OCI-LY3 (cell line): ENCODE measurements around the gene RYK.

Source experiments
- H2AFZ ChIP-seq: fragments of 200-600, 300-600 bp; shearing (Covaris generic); 2 replicates; pipeline ENCODE4 v1.6.0; 2014; ENCODE audit warnings: antibody characterized with exemption, low read depth, low read length
- H3K27ac ChIP-seq: fragments of 200-600, 300-600 bp; sonication (generic); 2 replicates; pipeline ENCODE4 v1.5.1; 2014; ENCODE audit warnings: mild to moderate bottlenecking, low read length, moderate library complexity, mixed read lengths
- H3K27me3 ChIP-seq: fragments of 200-600, 300-600 bp; sonication (generic); 2 replicates; pipeline ENCODE4 v1.6.1; 2014; ENCODE audit warnings: low read depth, low read length, mixed read lengths
- H3K36me3 ChIP-seq: fragments of 200-600, 300-600 bp; sonication (generic); replicated peaks from 2 replicates; pipeline ENCODE3; 2014; ENCODE audit warnings: low read depth, low read length, mixed read lengths
- H3K4me1 ChIP-seq: fragments of 300-600, 200-600 bp; sonication (generic); 2 replicates; pipeline ENCODE4 v1.6.1; 2014; ENCODE audit warnings: low read length, mixed read lengths
- H3K4me2 ChIP-seq: fragments of 200-600, 300-600 bp; sonication (generic); 2 replicates; pipeline ENCODE4 v1.6.1; 2014; ENCODE audit warnings: low read length, mixed read lengths
- H3K4me3 ChIP-seq: fragments of 300-600, 200-600 bp; sonication (generic); 2 replicates; pipeline ENCODE4 v1.5.1; 2014; ENCODE audit warnings: antibody characterized with exemption, mild to moderate bottlenecking, low read length, moderate library complexity
- H3K79me2 ChIP-seq: fragments of 300-600, 200-600 bp; shearing (Covaris generic); 2 replicates; pipeline ENCODE4 v1.6.1; 2014; ENCODE audit warnings: mild to moderate bottlenecking, low read length, mixed read lengths
- H3K9ac ChIP-seq: fragments of 300-600, 200-600 bp; shearing (Covaris generic); 2 replicates; pipeline ENCODE4 v1.6.0; 2014; ENCODE audit warnings: mild to moderate bottlenecking, low read length, moderate library complexity
- H3K9me3 ChIP-seq: fragments of 200-600, 300-600 bp; shearing (Covaris generic); 2 replicates; pipeline ENCODE4 v1.6.1; 2014; ENCODE audit warnings: low read length, mixed read lengths; ENCODE audit not compliant: insufficient read depth
- H4K20me1 ChIP-seq: fragments of 200-600, 300-600 bp; sonication (generic); 2 replicates; pipeline ENCODE4 v1.6.1; 2016; ENCODE audit warnings: low read length, mixed read lengths; ENCODE audit not compliant: insufficient read depth
- EZH2phosphoT487 ChIP-seq: fragments of 200-600 bp; shearing (Covaris generic); IDR thresholded peaks from 2 replicates; pipeline ENCODE4 v1.6.1; 2018; ENCODE audit warnings: antibody characterized with exemption, mixed run types, low read depth
- TF ChIP-seq, protein P1 (sequence below): fragments of 200-600, 300-600 bp; sonication (generic); IDR thresholded peaks from 2 replicates; pipeline ENCODE4 v1.5.1; 2014; ENCODE audit warnings: antibody characterized with exemption, low read length, low read depth

The RYK gene

DNA sequence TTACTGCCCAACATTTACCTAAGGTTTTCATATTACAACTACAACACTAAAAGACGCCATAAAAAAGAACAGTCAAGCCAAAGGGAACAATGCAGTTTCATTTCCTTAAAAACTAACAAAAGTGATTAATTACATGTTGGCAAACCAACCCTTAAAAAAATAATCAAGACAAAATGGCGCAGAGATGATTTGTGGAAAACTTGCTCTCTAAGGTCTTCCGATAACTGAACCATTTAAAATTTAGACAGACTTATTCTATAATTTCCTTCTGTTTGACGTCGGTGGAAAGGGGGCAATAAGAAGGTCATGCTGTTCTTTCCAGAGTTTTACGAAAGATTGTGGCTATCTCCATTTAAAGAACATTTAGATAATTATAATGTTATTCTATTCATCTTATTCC, 87.6 kb downstream of the RYK start:
- H3K27me3 ChIP-seq, result no peaks in the 10 kb centered on the region
- H3K9me3 ChIP-seq, result no peaks in the 10 kb centered on the region
- no peak overlapping the region for H3K27ac ChIP-seq
- H3K4me2 ChIP-seq, result no peak overlapping the region
- H4K20me1 ChIP-seq, result no peaks in the 10 kb centered on the region
- no peak for TF ChIP-seq EZH2phosphoT487
- TF ChIP-seq, protein P1, sequence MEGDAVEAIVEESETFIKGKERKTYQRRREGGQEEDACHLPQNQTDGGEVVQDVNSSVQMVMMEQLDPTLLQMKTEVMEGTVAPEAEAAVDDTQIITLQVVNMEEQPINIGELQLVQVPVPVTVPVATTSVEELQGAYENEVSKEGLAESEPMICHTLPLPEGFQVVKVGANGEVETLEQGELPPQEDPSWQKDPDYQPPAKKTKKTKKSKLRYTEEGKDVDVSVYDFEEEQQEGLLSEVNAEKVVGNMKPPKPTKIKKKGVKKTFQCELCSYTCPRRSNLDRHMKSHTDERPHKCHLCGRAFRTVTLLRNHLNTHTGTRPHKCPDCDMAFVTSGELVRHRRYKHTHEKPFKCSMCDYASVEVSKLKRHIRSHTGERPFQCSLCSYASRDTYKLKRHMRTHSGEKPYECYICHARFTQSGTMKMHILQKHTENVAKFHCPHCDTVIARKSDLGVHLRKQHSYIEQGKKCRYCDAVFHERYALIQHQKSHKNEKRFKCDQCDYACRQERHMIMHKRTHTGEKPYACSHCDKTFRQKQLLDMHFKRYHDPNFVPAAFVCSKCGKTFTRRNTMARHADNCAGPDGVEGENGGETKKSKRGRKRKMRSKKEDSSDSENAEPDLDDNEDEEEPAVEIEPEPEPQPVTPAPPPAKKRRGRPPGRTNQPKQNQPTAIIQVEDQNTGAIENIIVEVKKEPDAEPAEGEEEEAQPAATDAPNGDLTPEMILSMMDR, result no peak
- no peak overlapping the region for H3K9ac ChIP-seq
- no peaks in the 10 kb centered on the region for H3K79me2 ChIP-seq
- H2AFZ ChIP-seq, result no peak overlapping the region
- H3K4me1 ChIP-seq, result no peaks in the 10 kb centered on the region
- H3K36me3 ChIP-seq, result peaks cover 6% of the 10 kb centered on the region
- no peak overlapping the region for H3K4me3 ChIP-seq

DNA sequence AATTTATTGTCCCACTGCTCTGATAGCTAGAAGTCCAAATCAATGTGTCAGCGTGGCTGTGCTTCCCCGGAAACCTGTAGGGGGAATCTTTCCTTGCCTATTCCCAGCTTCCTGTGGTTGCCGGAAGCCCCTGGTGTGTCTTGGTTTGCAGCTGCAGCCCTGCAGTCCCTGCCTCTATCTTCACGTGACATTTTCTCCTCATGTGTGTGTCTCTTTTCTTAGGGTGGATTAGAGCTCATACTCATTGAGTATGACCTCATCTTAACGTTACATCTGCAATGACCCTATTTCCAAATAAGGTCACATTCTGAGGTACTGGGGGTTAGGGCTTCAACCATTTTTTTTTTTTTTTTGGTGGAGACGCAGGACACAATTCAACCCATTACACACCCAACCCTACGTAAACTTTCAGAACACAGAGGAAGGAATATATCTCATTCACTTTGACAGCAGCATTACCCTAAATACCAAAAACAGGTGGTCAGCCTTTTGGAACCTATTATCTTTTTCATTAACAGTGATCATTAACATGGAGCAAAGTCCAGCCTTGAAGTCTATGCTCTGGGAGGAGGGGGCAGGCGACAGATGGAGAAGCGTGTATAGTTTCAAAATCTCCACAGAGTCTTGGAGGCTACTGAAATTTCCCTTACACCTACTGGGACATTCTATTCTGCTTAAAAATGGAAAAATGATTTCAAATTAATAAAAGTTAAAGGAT, 88.6 kb downstream of the RYK start:
- Histone ChIP-seq H3K27me3 (no peaks in the 10 kb centered on the region), H3K79me2 (no peaks in the 10 kb centered on the region), H3K4me3 (no peak overlapping the region), H2AFZ (no peak overlapping the region), H3K4me1 (no peaks in the 10 kb centered on the region), H3K4me2 (no peak overlapping the region), H3K36me3 (peaks cover 7% of the 10 kb centered on the region), H3K9ac (no peak overlapping the region), H3K9me3 (no peaks in the 10 kb centered on the region), H3K27ac (no peak overlapping the region), H4K20me1 (no peaks in the 10 kb centered on the region)
- no peak for TF ChIP-seq EZH2phosphoT487
- TF ChIP-seq, protein P1, result no peak

DNA sequence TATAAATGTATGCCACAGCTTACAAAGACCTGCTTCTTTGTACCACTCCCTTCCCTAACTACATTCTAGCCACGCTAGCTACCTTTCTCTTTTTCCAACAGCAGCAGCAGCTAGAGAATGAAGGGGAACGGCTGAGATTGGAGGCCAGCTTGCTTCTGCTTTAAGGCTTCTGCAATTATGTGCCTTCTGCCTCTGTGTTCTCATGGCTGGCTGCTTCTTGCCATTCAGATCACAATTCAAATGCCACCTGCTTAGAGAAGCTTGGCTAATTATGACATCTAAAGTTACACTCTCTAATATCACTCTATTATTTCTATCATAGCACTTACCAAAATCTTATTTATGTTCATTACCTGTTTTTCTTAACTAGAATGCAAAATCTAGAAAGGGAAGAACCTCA, 95.2 kb downstream of the RYK start:
- Histone ChIP-seq H3K9me3 (no peaks in the 10 kb centered on the region), H3K4me3 (no peak overlapping the region), H3K27ac (no peak overlapping the region), H3K9ac (no peak overlapping the region), H3K36me3 (peaks cover 12% of the 10 kb centered on the region), H4K20me1 (no peaks in the 10 kb centered on the region), H3K79me2 (no peaks in the 10 kb centered on the region), H3K4me1 (no peaks in the 10 kb centered on the region), H2AFZ (no peak overlapping the region), H3K27me3 (no peaks in the 10 kb centered on the region), H3K4me2 (no peak overlapping the region)
- TF ChIP-seq, protein P1, result no peak
- no peak for TF ChIP-seq EZH2phosphoT487

DNA sequence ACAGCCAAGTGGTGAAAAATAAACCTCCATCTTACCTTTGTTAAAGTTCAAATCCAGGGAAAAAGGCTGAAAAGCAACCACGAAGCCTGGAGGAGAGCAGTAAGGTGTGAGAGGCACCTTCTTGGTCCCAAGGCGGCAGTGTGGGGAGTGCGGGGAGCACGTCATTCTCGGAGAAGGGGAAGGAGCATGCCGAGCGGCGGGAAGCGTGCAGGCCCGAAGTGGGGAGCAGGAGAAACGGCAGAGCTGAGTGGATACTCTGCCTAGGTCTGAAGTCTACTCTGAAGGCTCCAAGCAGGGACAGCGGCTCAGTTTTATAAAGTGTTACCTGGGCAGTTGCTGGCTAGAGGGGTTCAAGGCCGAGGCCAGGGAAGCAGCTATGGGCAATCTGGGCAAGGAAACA, 96.9 kb downstream of the RYK start:
- no peak overlapping the region for H3K9ac ChIP-seq
- H3K4me2 ChIP-seq, result no peak overlapping the region
- no peak overlapping the region for H2AFZ ChIP-seq
- peaks cover 12% of the 10 kb centered on the region for H3K36me3 ChIP-seq
- TF ChIP-seq, protein P1, result no peak
- TF ChIP-seq EZH2phosphoT487, result no peak
- H3K27me3 ChIP-seq, result no peaks in the 10 kb centered on the region
- H3K27ac ChIP-seq, result no peak overlapping the region
- H3K4me1 ChIP-seq, result no peaks in the 10 kb centered on the region
- no peak overlapping the region for H3K4me3 ChIP-seq
- no peaks in the 10 kb centered on the region for H3K79me2 ChIP-seq
- no peaks in the 10 kb centered on the region for H4K20me1 ChIP-seq
- no peaks in the 10 kb centered on the region for H3K9me3 ChIP-seq
